SK-N-SH treated with all-trans-retinoic acid at 6 μM for 48 hours (cell line): Measurements from ENCODE around the gene PRMT9.

ENCODE experiments used
- ARNTL ChIP-seq: fragments of 450-650 bp; formaldehyde crosslinking; IDR thresholded peaks from 2 replicates; pipeline ENCODE4 v1.5.0; 2020; ENCODE audit warnings: low read depth, mild to moderate bottlenecking, moderate library complexity, borderline replicate concordance
- ESRRG ChIP-seq: fragments of 250-450 bp; sonication (Bioruptor Pico); IDR thresholded peaks from 2 replicates; pipeline ENCODE4 v1.6.1; 2021; ENCODE audit warnings: mild to moderate bottlenecking
- GLIS3 ChIP-seq: fragments of 250-450 bp; sonication (Bioruptor Pico); IDR thresholded peaks from 2 replicates; pipeline ENCODE4 v1.5.0; 2020; ENCODE audit warnings: mild to moderate bottlenecking, moderate library complexity
- PATZ1 ChIP-seq: fragments of 250-450 bp; sonication (Bioruptor Pico); IDR thresholded peaks from 2 replicates; pipeline ENCODE4 v1.8.0; 2020; ENCODE audit warnings: mild to moderate bottlenecking, moderate library complexity, borderline replicate concordance
- POU6F1 ChIP-seq: fragments of 250-450 bp; sonication (Bioruptor Pico); IDR thresholded peaks from 2 replicates; pipeline ENCODE4 v1.8.0; 2021; ENCODE audit warnings: low read depth, mild to moderate bottlenecking, moderate library complexity, borderline replicate concordance
- RARB ChIP-seq: fragments of 250-450 bp; sonication (Bioruptor Pico); IDR thresholded peaks from 2 replicates; pipeline ENCODE4 v1.8.0; 2021; ENCODE audit warnings: mild to moderate bottlenecking, moderate library complexity
- SNAI2 ChIP-seq: fragments of 250-450 bp; sonication (Bioruptor Pico); IDR thresholded peaks from 2 replicates; pipeline ENCODE4 v1.5.0; 2020; ENCODE audit warnings: mild to moderate bottlenecking, moderate library complexity
- ZC3H10 ChIP-seq: fragments of 250-450 bp; sonication (Bioruptor Pico); IDR thresholded peaks from 2 replicates; pipeline ENCODE4 v1.5.1; 2021; ENCODE audit warnings: mild to moderate bottlenecking, moderate library complexity
- ZFP30 ChIP-seq: fragments of 450-650 bp; formaldehyde crosslinking; IDR thresholded peaks from 2 replicates; pipeline ENCODE4 v1.5.0; 2022; ENCODE audit warnings: mild to moderate bottlenecking, moderate library complexity
- ZNF565 ChIP-seq: fragments of 450-650 bp; formaldehyde crosslinking; conservative IDR thresholded peaks from 2 replicates; pipeline ENCODE4 v1.5.0; 2020; ENCODE audit warnings: low read depth, mild to moderate bottlenecking, moderate library complexity

GRCh38 chr4:147620315-147620714 lies 63.6 kb downstream of the PRMT9 start:
- TF ChIP-seq ZC3H10 (CRISPR knock-in tag) (no peak), PATZ1 (no peak), GLIS3 (CRISPR knock-in tag) (no peak), ZFP30 (CRISPR knock-in tag) (no peak), ZNF565 (CRISPR knock-in tag) (no peak), SNAI2 (CRISPR knock-in tag) (no peak), RARB (CRISPR knock-in tag) (no peak), ESRRG (CRISPR knock-in tag) (no peak), ARNTL (CRISPR knock-in tag) (no peak), POU6F1 (CRISPR knock-in tag) (no peak)
